B cell (primary cell): ENCODE measurements around the gene UPB1. TPM values are rescaled to one million over a fixed set of nuclear protein-coding genes. Genes with fewer than 3 reads are reported as not detected.
A peak's percentile ranks its signal among the peaks of the same experiment; 100 is the strongest.

Source experiments
- ATAC-seq: fragments of 200-7000 bp; cut with Tn5 transposase; one replicate; pipeline ENCODE4 v1.10.0; 2021; ENCODE audit warnings: low read depth, mild to moderate bottlenecking, moderate number of reproducible peaks, moderate library complexity
- CTCF ChIA-PET: fragments of 350-600 bp; sonication (Branson Sonifier 250); formaldehyde crosslinking; loops from one replicate; lab custom pipeline; 2021; ENCODE audit warnings: antibody characterized with exemption, inconsistent platforms; lab: Charles Lee
- POLR2A ChIA-PET: fragments of 350-600 bp; sonication (Branson Sonifier 250); formaldehyde crosslinking; loops from one replicate; lab custom pipeline; 2021; ENCODE audit warnings: antibody characterized with exemption; lab: Charles Lee
- DNase-seq: peaks from one replicate; pipeline ENCODE4 v3.0.0; 2013
- H2AFZ ChIP-seq: 2 replicates; pipeline ENCODE4 v1.6.1; 2012; ENCODE audit warnings: mild to moderate bottlenecking, low read depth, low read length; ENCODE audit not compliant: insufficient read depth, poor library complexity, severe bottlenecking
- H3K27ac ChIP-seq, 2 donors: 1 replicate in 1 of 2; 2 replicates in 1 of 2; pipeline ENCODE4 v1.5.1; 2012 to 2013; ENCODE audit warnings: low read length in 2 of 2, mild to moderate bottlenecking in 2 of 2, moderate library complexity in 1 of 2
- H3K27me3 ChIP-seq, 4 experiments: fragments of 200-600 bp in 1 of 4; sonication (generic) in 1 of 4; replicated peaks in 1 of 4; 1 replicate in 2 of 4; 2 replicates in 2 of 4; pipeline versions ENCODE4 v1.6.1 to v1.7.0; 2013 to 2016; ENCODE audit warnings: low read length in 3 of 4, mild to moderate bottlenecking in 2 of 4, mixed read lengths in 1 of 4, moderate library complexity in 1 of 4; ENCODE audit not compliant: insufficient read depth in 4 of 4, control insufficient read depth in 3 of 4; ENCODE audit errors: control extremely low read depth in 1 of 4
- H3K36me3 ChIP-seq, 2 experiments: replicated peaks in 1 of 2; 1 replicate in 1 of 2; 2 replicates in 1 of 2; pipeline versions ENCODE4 v1.6.1 to v1.7.1; 2013; ENCODE audit warnings: low read length in 1 of 2; ENCODE audit not compliant: insufficient read depth in 2 of 2, control insufficient read depth in 1 of 2; ENCODE audit errors: control extremely low read depth in 1 of 2, extremely low read depth in 1 of 2
- H3K4me1 ChIP-seq, 2 donors: fragments of 200-600 bp in 1 of 2; sonication (generic) in 1 of 2; 1 replicate in 1 of 2; 2 replicates in 1 of 2; pipeline versions ENCODE4 v1.5.1 to v1.6.1; 2013 to 2017; ENCODE audit warnings: low read length in 2 of 2; ENCODE audit not compliant: control insufficient read depth in 2 of 2, insufficient read depth in 2 of 2
- H3K4me2 ChIP-seq: replicated peaks from 2 replicates; pipeline ENCODE3; 2012; ENCODE audit warnings: mild to moderate bottlenecking, low read depth, low read length; ENCODE audit not compliant: poor library complexity, severe bottlenecking
- H3K4me3 ChIP-seq, 5 experiments: fragments of 200-600 bp in 1 of 5; sonication (generic) in 1 of 5; 1 replicate in 3 of 5; 2 replicates in 2 of 5; pipeline versions ENCODE4 v1.5.1 to v1.7.0; 2011 to 2016; ENCODE audit warnings: low read length in 4 of 5, mild to moderate bottlenecking in 4 of 5, low read depth in 2 of 5, control low read depth in 1 of 5, moderate library complexity in 1 of 5; ENCODE audit not compliant: insufficient read depth in 1 of 5; ENCODE audit errors: control extremely low read depth in 1 of 5, extremely low read depth in 1 of 5
- H3K79me2 ChIP-seq: fragments of 200-600 bp; sonication (generic); one replicate; pipeline ENCODE4 v1.6.0; 2016; ENCODE audit warnings: low read length; ENCODE audit not compliant: control insufficient read depth, insufficient read depth
- H3K9ac ChIP-seq: fragments of 200-600 bp; sonication (generic); 2 replicates; pipeline ENCODE4 v1.6.1; 2017; ENCODE audit warnings: mild to moderate bottlenecking, low read length, moderate library complexity
- H3K9me3 ChIP-seq, 3 donors: one replicate each; pipeline versions ENCODE4 v1.6.1 to v1.7.1; 2013; ENCODE audit warnings: low read length in 2 of 3; ENCODE audit not compliant: control insufficient read depth in 2 of 3, insufficient read depth in 1 of 3; ENCODE audit errors: control extremely low read depth in 1 of 3
- H4K20me1 ChIP-seq: 2 replicates; pipeline ENCODE4 v1.6.0; 2012; ENCODE audit warnings: mild to moderate bottlenecking, low read length; ENCODE audit not compliant: insufficient read depth, control insufficient read depth, poor library complexity, severe bottlenecking
- H3K27ac Mint-ChIP-seq: one replicate; pipeline ENCODE4 v1.8.0; 2021; ENCODE audit warnings: mixed read lengths
- H3K27me3 Mint-ChIP-seq: one replicate; pipeline ENCODE4 v1.8.0; 2021; ENCODE audit warnings: mixed read lengths
- H3K4me1 Mint-ChIP-seq: one replicate; pipeline ENCODE4 v1.8.0; 2021; ENCODE audit warnings: mixed read lengths
- H3K4me3 Mint-ChIP-seq: one replicate; pipeline ENCODE4 v1.8.0; 2021; ENCODE audit warnings: mixed read lengths
- H3K9me3 Mint-ChIP-seq: one replicate; pipeline ENCODE4 v1.8.0; 2022; ENCODE audit warnings: mixed read lengths; ENCODE audit not compliant: insufficient read depth
- CTCF ChIP-seq: fragments of 200-600 bp; IDR thresholded peaks from one replicate; pipeline ENCODE4 v1.8.0; 2022; ENCODE audit warnings: antibody characterized with exemption, mild to moderate bottlenecking
- EZH2 ChIP-seq: IDR thresholded peaks from 2 replicates; pipeline ENCODE4 v1.6.1; 2012; ENCODE audit warnings: borderline replicate concordance, low read depth, mild to moderate bottlenecking, moderate library complexity, low read length; ENCODE audit not compliant: insufficient read depth, poor library complexity, severe bottlenecking
- WGBS: methylation state at CpG from one replicate; pipeline ENCODE4 v1.1.5; 2013; ENCODE audit warnings: missing lambda C conversion rate; ENCODE audit not compliant: insufficient coverage; 5-methylcytosine and 5-hydroxymethylcytosine counted together
- intact Hi-C: fragments of 100-400 bp; cut with micrococcal nuclease; formaldehyde crosslinking; loops from one replicate; pipeline ENCODE4 v1.10.0; 2022
- polyA plus RNA-seq: library from polyadenylated mRNA; depleted of rRNA; stranded (reverse); fragments of >200 nt; gene quantifications from 2 replicates; pipeline ENCODE4 v1.2.3, GENCODE V29; 2012
- total RNA-seq, 2 donors: library from RNA; stranded (reverse); fragments of 120-200 nt in 1 of 2; gene quantifications; 1 replicate in 1 of 2; 2 replicates in 1 of 2; pipeline versions ENCODE4 v1.2.3 to v1.2.4, GENCODE V29; 2013 to 2022

The UPB1 gene
- total and polyA plus RNA-seq, 2 donors (not counting 1 experiment from before 2014, with no cell fraction given) = 1.2 to 4.0 TPM

- no peak overlapping the region for H3K27ac ChIP-seq
- Mint-ChIP-seq H3K27me3 (peaks cover under 1% of the 10 kb centered on the region), H3K9me3 (no peaks in the 10 kb centered on the region), H3K4me3 (no peak overlapping the region), H3K27ac (no peak overlapping the region), H3K4me1 (peaks cover 32% of the 10 kb centered on the region)
- ATAC-seq (no peak), DNase-seq (no peak)
- H3K4me3 ChIP-seq = no peak overlapping the region
- TF ChIP-seq CTCF (no peak), EZH2 (no peak)
- CTCF ChIA-PET = interaction anchor here (0.7 to 11.5 kb wide), 22 partner anchors 9 to 177 kb away, joined by 3 to 173 read pairs (median 4); partner anchors contain the start of gene ADORA2A
- H3K4me2 ChIP-seq = no peak overlapping the region
- no peaks in the 10 kb centered on the region for H3K9me3 ChIP-seq
- intact Hi-C loops = no loop called here
- no peaks in the 10 kb centered on the region for H3K36me3 ChIP-seq
- no peaks in the 10 kb centered on the region for H3K79me2 ChIP-seq
- H3K4me1 ChIP-seq = peaks cover 21 to 22% of the 10 kb centered on the region in 2 donors
- POLR2A ChIA-PET = interaction anchor here (0.5 to 2.2 kb wide), 4 partner anchors 25 to 102 kb away, joined by 3 to 8 read pairs (median 4); no protein-coding TSS in a partner anchor
- H4K20me1 ChIP-seq = no peaks in the 10 kb centered on the region
- H2AFZ ChIP-seq = no peak overlapping the region
- H3K27me3 ChIP-seq = peaks cover 0 to 2% (median 0%) of the 10 kb centered on the region in 4 experiments
- no peak overlapping the region for H3K9ac ChIP-seq
- WGBS = 100% methylated on average over 5 of the region's 7 CpGs
Measured at GRCh38 chr22:24502034-24502433, 6.9 kb downstream of the UPB1 start.

GRCh38 chr22:24502541-24502940 lies 7.4 kb downstream of the UPB1 start:
- ATAC-seq (no peak), DNase-seq (no peak)
- Mint-ChIP-seq H3K27me3 (no peaks in the 10 kb centered on the region), H3K4me3 (no peak overlapping the region), H3K9me3 (no peaks in the 10 kb centered on the region), H3K27ac (no peak overlapping the region), H3K4me1 (peaks cover 37% of the 10 kb centered on the region)
- intact Hi-C loops = no loop called here
- no peak overlapping the region for H3K4me3 ChIP-seq
- H3K9ac ChIP-seq = no peak overlapping the region
- H3K27me3 ChIP-seq = peaks cover 0 to 2% (median 0%) of the 10 kb centered on the region in 4 experiments
- CTCF ChIA-PET = interaction anchor here (0.7 to 11.5 kb wide), 31 partner anchors 8 to 177 kb away, joined by 3 to 173 read pairs (median 4); partner anchors contain the start of gene ADORA2A
- POLR2A ChIA-PET = interaction anchor here (0.5 to 2.2 kb wide), 7 partner anchors 25 to 103 kb away, joined by 3 to 8 read pairs (median 4); partner anchors contain the start of genes ADORA2A and GUCD1
- H3K36me3 ChIP-seq = no peaks in the 10 kb centered on the region
- no peaks in the 10 kb centered on the region for H4K20me1 ChIP-seq
- 94% methylated on average over 1 of the region's 1 CpG for WGBS
- H3K4me1 ChIP-seq = peaks cover 27% of the 10 kb centered on the region in 2 donors
- H3K27ac ChIP-seq = no peak overlapping the region
- H3K4me2 ChIP-seq = peak overlapping the region; percentile 35
- no peaks in the 10 kb centered on the region for H3K79me2 ChIP-seq
- no peaks in the 10 kb centered on the region for H3K9me3 ChIP-seq
- no peak overlapping the region for H2AFZ ChIP-seq
- no peak for TF ChIP-seq EZH2
- no peak for TF ChIP-seq CTCF
